Calu3 (cell line): Measurements from ENCODE around the gene ZEB2. TPM values are rescaled to one million over a fixed set of nuclear protein-coding genes. Genes with fewer than 3 reads are reported as not detected.

Experiments used
- BruUV-seq: library from RNA; stranded (reverse); fragments of 400-500 nt; replicated peaks from 2 replicates; lab custom pipeline; 2021; lab: Mats Ljungman, UMichigan
- CTCF ChIA-PET: fragments of 300-600 bp; sonication (Branson Sonifier 250); formaldehyde crosslinking; loops from one replicate; lab custom pipeline; 2022; ENCODE audit warnings: antibody characterized with exemption; lab: Charles Lee
- DNase-seq: peaks from one replicate; pipeline ENCODE4 v3.0.0; 2022
- H3K27ac Mint-ChIP-seq: one replicate; pipeline ENCODE4 v1.8.0; 2022; ENCODE audit warnings: mixed read lengths; ENCODE audit not compliant: unreplicated experiment
- H3K27me3 Mint-ChIP-seq: one replicate; pipeline ENCODE4 v1.8.0; 2022; ENCODE audit warnings: mixed read lengths; ENCODE audit not compliant: unreplicated experiment
- H3K36me3 Mint-ChIP-seq: one replicate; pipeline ENCODE4 v1.8.0; 2022; ENCODE audit warnings: mild to moderate bottlenecking, moderate library complexity, mixed read lengths; ENCODE audit not compliant: insufficient read depth, unreplicated experiment
- H3K4me1 Mint-ChIP-seq: one replicate; pipeline ENCODE4 v1.8.0; 2022; ENCODE audit warnings: mild to moderate bottlenecking, low read depth, mixed read lengths; ENCODE audit not compliant: unreplicated experiment
- H3K4me3 Mint-ChIP-seq: one replicate; pipeline ENCODE4 v1.8.0; 2022; ENCODE audit warnings: mild to moderate bottlenecking, low read depth, moderate library complexity, mixed read lengths; ENCODE audit not compliant: unreplicated experiment
- H3K9me3 Mint-ChIP-seq: one replicate; pipeline ENCODE4 v1.8.0; 2022; ENCODE audit warnings: low read depth, mixed read lengths; ENCODE audit not compliant: unreplicated experiment
- CTCF ChIP-seq: fragments of 200-600 bp; IDR thresholded peaks from one replicate; pipeline ENCODE4 v1.8.0; 2022; ENCODE audit warnings: antibody characterized with exemption; ENCODE audit not compliant: unreplicated experiment
- intact Hi-C: fragments of 100-400 bp; cut with micrococcal nuclease; formaldehyde crosslinking; loops from one replicate; pipeline ENCODE4 v1.10.0; 2022; ENCODE audit not compliant: unreplicated experiment
- total RNA-seq: library from RNA; stranded (reverse); gene quantifications from 2 replicates; pipeline ENCODE4 v1.2.3, GENCODE V29; 2022

The ZEB2 gene
- total RNA-seq, 1 experiment from 2014 or later: 0.97 TPM

- intact Hi-C loops: no loop called here
- BruUV-seq: no TSS peak
- no peaks in the 10 kb centered on the region for H3K27me3 Mint-ChIP-seq
- no peaks in the 10 kb centered on the region for H3K4me1 Mint-ChIP-seq
- H3K36me3 Mint-ChIP-seq: no peaks in the 10 kb centered on the region
- no peaks in the 10 kb centered on the region for H3K9me3 Mint-ChIP-seq
- TF ChIP-seq CTCF: no peak
- CTCF ChIA-PET: no interaction called here
- H3K27ac Mint-ChIP-seq: no peak overlapping the region
- DNase-seq: no peak
- H3K4me3 Mint-ChIP-seq: no peak overlapping the region
Observed at GRCh38 chr2:144438801-144439631, 80.9 kb downstream of the ZEB2 start.

- Mint-ChIP-seq H3K27me3 (no peaks in the 10 kb centered on the region), H3K4me3 (no peak overlapping the region), H3K9me3 (no peaks in the 10 kb centered on the region), H3K4me1 (no peaks in the 10 kb centered on the region), H3K27ac (no peak overlapping the region), H3K36me3 (no peaks in the 10 kb centered on the region)
- no TSS peak for BruUV-seq
- TF ChIP-seq CTCF: no peak
- intact Hi-C loops: no loop called here
- no peak for DNase-seq
- CTCF ChIA-PET: interaction anchor here (1.3 kb wide), 1 partner anchor 11 kb away, joined by 3 read pairs; no protein-coding TSS in a partner anchor
Observed at GRCh38 chr2:144437636-144438035, 82.3 kb downstream of the ZEB2 start.

GRCh38 chr2:144434425-144435222 is 85.3 kb downstream of the ZEB2 start:
- no peak for TF ChIP-seq CTCF
- intact Hi-C loops: no loop called here
- no peak for DNase-seq
- no peaks in the 10 kb centered on the region for H3K9me3 Mint-ChIP-seq
- no peaks in the 10 kb centered on the region for H3K36me3 Mint-ChIP-seq
- H3K4me3 Mint-ChIP-seq: no peak overlapping the region
- no peaks in the 10 kb centered on the region for H3K27me3 Mint-ChIP-seq
- BruUV-seq: no TSS peak
- no peak overlapping the region for H3K27ac Mint-ChIP-seq
- H3K4me1 Mint-ChIP-seq: no peaks in the 10 kb centered on the region
- CTCF ChIA-PET: no interaction called here

- TF ChIP-seq CTCF: no peak
- Mint-ChIP-seq H3K9me3 (no peaks in the 10 kb centered on the region), H3K27me3 (no peaks in the 10 kb centered on the region), H3K4me1 (no peaks in the 10 kb centered on the region), H3K27ac (no peak overlapping the region), H3K36me3 (no peaks in the 10 kb centered on the region), H3K4me3 (no peak overlapping the region)
- CTCF ChIA-PET: no interaction called here
- BruUV-seq: no TSS peak
- intact Hi-C loops: no loop called here
- DNase-seq: no peak
Observed at GRCh38 chr2:144432921-144433320, 87.0 kb downstream of the ZEB2 start.
